GM19467 (cell line): Measurements from ENCODE around the gene IL4I1.

Experiments
- ATAC-seq: cut with Tn5 transposase; IDR thresholded peaks from one replicate; pipeline ENCODE4 v1.9.1; 2021; ENCODE audit warnings: mild to moderate bottlenecking, moderate library complexity; ENCODE audit not compliant: unreplicated experiment

Gene IL4I1

GRCh38 chr19:49904136-49904535 lies 7.4 kb upstream of the IL4I1 start:
- no peak for ATAC-seq

- no peak for ATAC-seq
Measured at GRCh38 chr19:49895566-49896297, 955 bp downstream of the IL4I1 start.

GRCh38 chr19:49894879-49895565 lies 1.7 kb downstream of the IL4I1 start:
- no peak for ATAC-seq

GRCh38 chr19:49894011-49894664 lies 2.5 kb downstream of the IL4I1 start:
- ATAC-seq = no peak

GRCh38 chr19:49892716-49893115 lies 4.0 kb downstream of the IL4I1 start:
- no peak for ATAC-seq

GRCh38 chr19:49891393-49891792 lies 5.3 kb downstream of the IL4I1 start:
- no peak for ATAC-seq

- ATAC-seq = no peak
Measured at GRCh38 chr19:49890349-49891311, 6.1 kb downstream of the IL4I1 start.

GRCh38 chr19:49889687-49890348 lies 6.9 kb downstream of the IL4I1 start:
- no peak for ATAC-seq

- ATAC-seq = no peak
Measured at GRCh38 chr19:49889038-49889686, 7.5 kb downstream of the IL4I1 start.

- no peak for ATAC-seq
Measured at GRCh38 chr19:49888510-49888824, 8.2 kb downstream of the IL4I1 start.

GRCh38 chr19:49887665-49888509 lies 8.8 kb downstream of the IL4I1 start:
- ATAC-seq = no peak

- ATAC-seq = no peak
Measured at GRCh38 chr19:49887037-49887664, 9.5 kb downstream of the IL4I1 start.

GRCh38 chr19:49884760-49885159 lies 11.9 kb downstream of the IL4I1 start:
- ATAC-seq = no peak

- ATAC-seq = no peak
Measured at GRCh38 chr19:49884109-49884508, 12.6 kb downstream of the IL4I1 start.

GRCh38 chr19:49883094-49883493 lies 13.6 kb downstream of the IL4I1 start:
- ATAC-seq = no peak

- no peak for ATAC-seq
Measured at GRCh38 chr19:49882643-49883042, 14.0 kb downstream of the IL4I1 start.

GRCh38 chr19:49881672-49882394 lies 14.9 kb downstream of the IL4I1 start:
- no peak for ATAC-seq

GRCh38 chr19:49881186-49881585 lies 15.5 kb downstream of the IL4I1 start:
- no peak for ATAC-seq
